ENCODE measurements around the gene IL23R. TPM values are rescaled to one million over a fixed set of nuclear protein-coding genes. Genes with fewer than 3 reads are reported as not detected.

The IL23R gene
- total and polyA plus RNA-seq, 2 of the 13 experiments (the other 11 are each of a cell fraction or from before 2014, with no cell fraction given): not detected

DNA sequence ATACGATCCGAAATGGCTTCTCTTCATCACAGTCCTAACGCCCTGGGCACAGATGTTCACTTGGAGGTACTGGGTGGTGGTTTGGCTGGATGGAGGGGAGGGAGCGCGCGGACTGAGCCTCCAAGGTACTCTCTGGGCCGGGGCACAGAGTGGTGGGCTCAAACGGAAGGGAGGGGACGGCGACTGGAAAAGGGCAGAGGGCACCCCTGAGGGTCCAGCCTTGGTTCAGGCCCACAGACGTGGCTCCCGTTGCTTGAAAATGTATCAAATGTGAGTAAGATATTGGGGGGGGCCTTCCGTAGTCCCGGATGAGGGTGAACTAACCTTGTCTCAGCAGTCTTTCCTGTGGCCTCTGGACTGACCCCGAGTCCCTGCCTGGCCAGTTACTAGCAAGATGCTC, 141.9 kb downstream of the IL23R start:
- no peak for DNase-seq (ENCODE audit: low spot score)
- Histone ChIP-seq H3K27ac (ENCODE audit: extremely low read length, insufficient read depth, low read length) (no peak overlapping the region), H3K9me3 (ENCODE audit: low read length) (no peaks in the 10 kb centered on the region), H3K9ac (ENCODE audit: insufficient read depth, low read depth, low read length) (no peak overlapping the region), H4K20me1 (ENCODE audit: insufficient read depth, low read length) (no peaks in the 10 kb centered on the region), H3K4me3 (replicated peaks in 1 of 3; ENCODE audit: insufficient read depth in 1 of 3, low read depth in 2 of 3, low read length in 3 of 3) (no peak overlapping the region), H3K27me3 (ENCODE audit: control insufficient read depth in 1 of 2, insufficient read depth in 2 of 2, low read length in 2 of 2) (peaks cover 0 to 3% of the 10 kb centered on the region in 2 experiments; a peak in 2 of 5 replicates), H3K36me3 (replicated peaks in 1 of 2; ENCODE audit: control insufficient read depth in 1 of 2, insufficient read depth in 2 of 2, low read length in 2 of 2) (no peaks in the 10 kb centered on the region), H2AFZ (ENCODE audit: low read length) (no peak overlapping the region), H3K4me1 (ENCODE audit: insufficient read depth, low read length) (no peaks in the 10 kb centered on the region), H3K79me2 (ENCODE audit: insufficient read depth, low read length) (no peaks in the 10 kb centered on the region), H3K4me2 (ENCODE audit: low read depth, low read length) (no peak overlapping the region)
- ATAC-seq: no peak
- CTCF ChIA-PET (ENCODE audit: low intra/inter-chr PET ratio, low total read pairs): no interaction called here
- in situ Hi-C loops (cut with HindIII; ENCODE audit: extremely low pct_ligation_motif_present, low pct_unique_long_range_greater_than_20kb): no loop called here
- BruUV-seq (replicated peaks): no TSS peak
- FAIRE-seq: no peak
- POLR2A ChIA-PET: no interaction called here
- whole genome bisulfite sequencing (ENCODE audit: low lambda C conversion rate): 66% methylated on average over 14 of the region's 15 CpGs
- intact Hi-C loops (cut with micrococcal nuclease; ENCODE audit: unreplicated experiment): no loop called here
- TF ChIP-seq ZNF878 (CRISPR knock-in tag; IDR thresholded peaks at IDR 0.05) (no peak), ZNF629 (CRISPR knock-in tag; conservative IDR thresholded peaks at IDR 0.05) (no peak), ZNF230 (CRISPR knock-in tag; IDR thresholded peaks at IDR 0.05) (no peak), SKI (IDR thresholded peaks at IDR 0.05; ENCODE audit: partially characterized antibody) (no peak), SMARCE1 (IDR thresholded peaks at IDR 0.05; ENCODE audit: borderline replicate concordance) (no peak), ZNF34 (CRISPR knock-in tag; IDR thresholded peaks at IDR 0.05; ENCODE audit: borderline replicate concordance) (no peak), ZNF670 (CRISPR knock-in tag; IDR thresholded peaks at IDR 0.05; ENCODE audit: borderline replicate concordance) (no peak), ZNF781 (CRISPR knock-in tag; IDR thresholded peaks at IDR 0.05; ENCODE audit: borderline replicate concordance, not compliant biosample characterization) (no peak), GABPB1 (CRISPR knock-in tag; IDR thresholded peaks at IDR 0.05) (no peak), ZNF570 (CRISPR knock-in tag; IDR thresholded peaks at IDR 0.05; ENCODE audit: borderline replicate concordance) (no peak)
- TF ChIP-seq, protein P1, sequence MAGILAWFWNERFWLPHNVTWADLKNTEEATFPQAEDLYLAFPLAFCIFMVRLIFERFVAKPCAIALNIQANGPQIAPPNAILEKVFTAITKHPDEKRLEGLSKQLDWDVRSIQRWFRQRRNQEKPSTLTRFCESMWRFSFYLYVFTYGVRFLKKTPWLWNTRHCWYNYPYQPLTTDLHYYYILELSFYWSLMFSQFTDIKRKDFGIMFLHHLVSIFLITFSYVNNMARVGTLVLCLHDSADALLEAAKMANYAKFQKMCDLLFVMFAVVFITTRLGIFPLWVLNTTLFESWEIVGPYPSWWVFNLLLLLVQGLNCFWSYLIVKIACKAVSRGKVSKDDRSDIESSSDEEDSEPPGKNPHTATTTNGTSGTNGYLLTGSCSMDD (CRISPR knock-in tag; IDR thresholded peaks at IDR 0.05): no peak
- TF ChIP-seq, protein P2, sequence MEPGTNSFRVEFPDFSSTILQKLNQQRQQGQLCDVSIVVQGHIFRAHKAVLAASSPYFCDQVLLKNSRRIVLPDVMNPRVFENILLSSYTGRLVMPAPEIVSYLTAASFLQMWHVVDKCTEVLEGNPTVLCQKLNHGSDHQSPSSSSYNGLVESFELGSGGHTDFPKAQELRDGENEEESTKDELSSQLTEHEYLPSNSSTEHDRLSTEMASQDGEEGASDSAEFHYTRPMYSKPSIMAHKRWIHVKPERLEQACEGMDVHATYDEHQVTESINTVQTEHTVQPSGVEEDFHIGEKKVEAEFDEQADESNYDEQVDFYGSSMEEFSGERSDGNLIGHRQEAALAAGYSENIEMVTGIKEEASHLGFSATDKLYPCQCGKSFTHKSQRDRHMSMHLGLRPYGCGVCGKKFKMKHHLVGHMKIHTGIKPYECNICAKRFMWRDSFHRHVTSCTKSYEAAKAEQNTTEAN (CRISPR knock-in tag; conservative IDR thresholded peaks at IDR 0.05): no peak
- TF ChIP-seq, protein P3, sequence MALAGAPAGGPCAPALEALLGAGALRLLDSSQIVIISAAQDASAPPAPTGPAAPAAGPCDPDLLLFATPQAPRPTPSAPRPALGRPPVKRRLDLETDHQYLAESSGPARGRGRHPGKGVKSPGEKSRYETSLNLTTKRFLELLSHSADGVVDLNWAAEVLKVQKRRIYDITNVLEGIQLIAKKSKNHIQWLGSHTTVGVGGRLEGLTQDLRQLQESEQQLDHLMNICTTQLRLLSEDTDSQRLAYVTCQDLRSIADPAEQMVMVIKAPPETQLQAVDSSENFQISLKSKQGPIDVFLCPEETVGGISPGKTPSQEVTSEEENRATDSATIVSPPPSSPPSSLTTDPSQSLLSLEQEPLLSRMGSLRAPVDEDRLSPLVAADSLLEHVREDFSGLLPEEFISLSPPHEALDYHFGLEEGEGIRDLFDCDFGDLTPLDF (CRISPR knock-in tag; IDR thresholded peaks at IDR 0.05): no peak
- TF ChIP-seq, protein P4, sequence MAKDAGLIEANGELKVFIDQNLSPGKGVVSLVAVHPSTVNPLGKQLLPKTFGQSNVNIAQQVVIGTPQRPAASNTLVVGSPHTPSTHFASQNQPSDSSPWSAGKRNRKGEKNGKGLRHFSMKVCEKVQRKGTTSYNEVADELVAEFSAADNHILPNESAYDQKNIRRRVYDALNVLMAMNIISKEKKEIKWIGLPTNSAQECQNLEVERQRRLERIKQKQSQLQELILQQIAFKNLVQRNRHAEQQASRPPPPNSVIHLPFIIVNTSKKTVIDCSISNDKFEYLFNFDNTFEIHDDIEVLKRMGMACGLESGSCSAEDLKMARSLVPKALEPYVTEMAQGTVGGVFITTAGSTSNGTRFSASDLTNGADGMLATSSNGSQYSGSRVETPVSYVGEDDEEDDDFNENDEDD (CRISPR knock-in tag; IDR thresholded peaks at IDR 0.05; ENCODE audit: borderline replicate concordance): no peak
- TF ChIP-seq, protein P5, sequence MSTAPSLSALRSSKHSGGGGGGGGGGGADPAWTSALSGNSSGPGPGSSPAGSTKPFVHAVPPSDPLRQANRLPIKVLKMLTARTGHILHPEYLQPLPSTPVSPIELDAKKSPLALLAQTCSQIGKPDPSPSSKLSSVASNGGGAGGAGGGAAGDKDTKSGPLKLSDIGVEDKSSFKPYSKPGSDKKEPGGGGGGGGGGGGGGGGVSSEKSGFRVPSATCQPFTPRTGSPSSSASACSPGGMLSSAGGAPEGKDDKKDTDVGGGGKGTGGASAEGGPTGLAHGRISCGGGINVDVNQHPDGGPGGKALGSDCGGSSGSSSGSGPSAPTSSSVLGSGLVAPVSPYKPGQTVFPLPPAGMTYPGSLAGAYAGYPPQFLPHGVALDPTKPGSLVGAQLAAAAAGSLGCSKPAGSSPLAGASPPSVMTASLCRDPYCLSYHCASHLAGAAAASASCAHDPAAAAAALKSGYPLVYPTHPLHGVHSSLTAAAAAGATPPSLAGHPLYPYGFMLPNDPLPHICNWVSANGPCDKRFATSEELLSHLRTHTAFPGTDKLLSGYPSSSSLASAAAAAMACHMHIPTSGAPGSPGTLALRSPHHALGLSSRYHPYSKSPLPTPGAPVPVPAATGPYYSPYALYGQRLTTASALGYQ (CRISPR knock-in tag; IDR thresholded peaks at IDR 0.05): no peak
- TF ChIP-seq, protein P6, sequence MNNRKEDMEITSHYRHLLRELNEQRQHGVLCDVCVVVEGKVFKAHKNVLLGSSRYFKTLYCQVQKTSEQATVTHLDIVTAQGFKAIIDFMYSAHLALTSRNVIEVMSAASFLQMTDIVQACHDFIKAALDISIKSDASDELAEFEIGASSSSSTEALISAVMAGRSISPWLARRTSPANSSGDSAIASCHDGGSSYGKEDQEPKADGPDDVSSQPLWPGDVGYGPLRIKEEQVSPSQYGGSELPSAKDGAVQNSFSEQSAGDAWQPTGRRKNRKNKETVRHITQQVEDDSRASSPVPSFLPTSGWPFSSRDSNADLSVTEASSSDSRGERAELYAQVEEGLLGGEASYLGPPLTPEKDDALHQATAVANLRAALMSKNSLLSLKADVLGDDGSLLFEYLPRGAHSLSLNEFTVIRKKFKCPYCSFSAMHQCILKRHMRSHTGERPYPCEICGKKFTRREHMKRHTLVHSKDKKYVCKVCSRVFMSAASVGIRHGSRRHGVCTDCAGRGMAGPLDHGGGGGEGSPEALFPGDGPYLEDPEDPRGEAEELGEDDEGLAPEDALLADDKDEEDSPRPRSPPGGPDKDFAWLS (CRISPR knock-in tag; IDR thresholded peaks at IDR 0.05; ENCODE audit: borderline replicate concordance): no peak
